NT2/D1 (cell line): ENCODE measurements around the gene KCNK4.

ENCODE experiments used
- SUZ12 ChIP-seq: IDR thresholded peaks from 2 replicates; pipeline ENCODE4 v1.6.1; 2011; ENCODE audit not compliant: insufficient read length, insufficient read depth; ENCODE audit errors: extremely low read depth
- YY1 ChIP-seq: IDR thresholded peaks from 2 replicates; pipeline ENCODE4 v1.6.1; 2011; ENCODE audit not compliant: insufficient read length, insufficient read depth
- ZNF274 ChIP-seq: IDR thresholded peaks from 2 replicates; pipeline ENCODE4 v1.6.1; 2011; ENCODE audit warnings: mild to moderate bottlenecking, low read depth, low read length

DNA sequence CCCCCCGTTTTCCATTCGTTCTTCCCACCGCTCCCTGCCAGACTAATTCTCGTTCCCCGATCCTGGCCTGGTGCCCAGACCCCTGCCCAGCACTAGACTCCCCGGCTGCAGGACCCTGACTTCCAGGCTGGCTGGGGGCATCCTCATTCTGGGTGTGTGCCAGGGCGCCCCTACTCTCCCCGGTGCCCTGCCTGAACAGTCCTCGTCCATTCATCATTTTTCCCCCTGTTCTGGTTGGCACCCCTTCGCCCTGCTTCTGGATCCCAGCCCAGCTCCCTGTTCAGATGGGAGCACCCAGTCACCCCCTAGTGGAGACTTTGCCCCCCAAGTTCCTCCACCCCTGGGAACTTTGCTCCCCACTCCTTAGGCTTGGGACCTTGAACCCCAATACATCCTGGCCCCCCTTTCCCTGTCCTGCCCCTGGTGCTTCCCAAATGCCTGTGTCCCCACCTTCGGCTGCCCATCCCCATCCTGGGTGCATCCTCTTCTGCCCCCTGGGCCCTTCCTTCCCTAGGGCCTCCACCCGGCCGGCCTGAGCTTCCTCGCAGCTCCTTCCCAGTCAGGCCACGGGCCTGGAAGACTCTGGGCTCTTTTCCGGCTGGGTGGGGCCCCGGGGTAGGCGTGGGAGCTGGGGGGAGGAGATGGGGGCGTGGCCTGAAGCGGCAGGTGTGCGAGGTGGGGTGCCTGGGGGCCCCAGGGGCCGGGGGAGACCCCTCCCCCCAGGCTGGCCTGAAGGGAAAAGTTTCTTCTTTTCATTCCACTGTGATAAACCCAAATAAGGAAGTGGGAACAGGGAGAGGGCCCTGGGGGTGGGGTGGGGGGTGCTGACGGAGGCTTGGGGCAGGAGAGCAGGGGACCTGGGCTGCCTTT lies 38.9 kb upstream of the KCNK4 start:
- no peak for TF ChIP-seq ZNF274
- TF ChIP-seq YY1: no peak
- no peak for TF ChIP-seq SUZ12
